Lower leg skin (tissue), 4 donors: ENCODE data around the gene RNF8. TPM values are rescaled to one million over a fixed set of nuclear protein-coding genes. Genes with fewer than 3 reads are reported as not detected.
"Not testable (repeated sequence)": the region's sequence is repeated elsewhere in the genome, so short reads cannot be mapped to it uniquely, and the experiment has no call there.

ENCODE experiments used
- DNase-seq, 2 donors: peaks; one replicate each; pipeline ENCODE4 v3.0.0-alpha.2; 2019; ENCODE audit warnings: low spot score in 2 of 2
- H3K4me3 ChIP-seq: fragments of 200-600 bp; sonication (generic); 2 replicates; pipeline ENCODE4 v1.5.1; 2017; ENCODE audit warnings: mild to moderate bottlenecking, low read depth; ENCODE audit not compliant: poor library complexity, severe bottlenecking
- POLR2A ChIP-seq, 2 donors: fragments of 450-650 bp; IDR thresholded peaks; one replicate each; pipeline ENCODE4 v1.6.1; 2016 to 2017; ENCODE audit warnings: antibody characterized with exemption in 2 of 2, mild to moderate bottlenecking in 1 of 2, moderate library complexity in 1 of 2
- WGBS, 2 donors: methylation state at CpG; one replicate each; pipeline ENCODE4 v1.1.5; 2018; 5-methylcytosine and 5-hydroxymethylcytosine counted together
- intact Hi-C: fragments of 100-400 bp; cut with DNase I; formaldehyde crosslinking; loops from one replicate; pipeline ENCODE4 v1.15.0; 2023; ENCODE audit warnings: low total_unique reads
- total RNA-seq, 4 donors: library from RNA; depleted of rRNA; stranded (reverse); fragments of >200 nt; gene quantifications; one replicate each; pipeline ENCODE4 v1.1.0, GENCODE V29; 2016
- TF ChIP-seq, protein P1 (sequence below), 3 donors: fragments of 450-650 bp; IDR thresholded peaks; one replicate each; pipeline ENCODE4 v1.5.1; 2016; ENCODE audit warnings: antibody characterized with exemption in 3 of 3, mild to moderate bottlenecking in 3 of 3, moderate library complexity in 2 of 3

Gene RNF8
- 10 to 100 TPM in 3 of 4 donors, 1 to 10 TPM in 1; 7.1 to 16.2 (median 12.9) TPM for total RNA-seq

DNA sequence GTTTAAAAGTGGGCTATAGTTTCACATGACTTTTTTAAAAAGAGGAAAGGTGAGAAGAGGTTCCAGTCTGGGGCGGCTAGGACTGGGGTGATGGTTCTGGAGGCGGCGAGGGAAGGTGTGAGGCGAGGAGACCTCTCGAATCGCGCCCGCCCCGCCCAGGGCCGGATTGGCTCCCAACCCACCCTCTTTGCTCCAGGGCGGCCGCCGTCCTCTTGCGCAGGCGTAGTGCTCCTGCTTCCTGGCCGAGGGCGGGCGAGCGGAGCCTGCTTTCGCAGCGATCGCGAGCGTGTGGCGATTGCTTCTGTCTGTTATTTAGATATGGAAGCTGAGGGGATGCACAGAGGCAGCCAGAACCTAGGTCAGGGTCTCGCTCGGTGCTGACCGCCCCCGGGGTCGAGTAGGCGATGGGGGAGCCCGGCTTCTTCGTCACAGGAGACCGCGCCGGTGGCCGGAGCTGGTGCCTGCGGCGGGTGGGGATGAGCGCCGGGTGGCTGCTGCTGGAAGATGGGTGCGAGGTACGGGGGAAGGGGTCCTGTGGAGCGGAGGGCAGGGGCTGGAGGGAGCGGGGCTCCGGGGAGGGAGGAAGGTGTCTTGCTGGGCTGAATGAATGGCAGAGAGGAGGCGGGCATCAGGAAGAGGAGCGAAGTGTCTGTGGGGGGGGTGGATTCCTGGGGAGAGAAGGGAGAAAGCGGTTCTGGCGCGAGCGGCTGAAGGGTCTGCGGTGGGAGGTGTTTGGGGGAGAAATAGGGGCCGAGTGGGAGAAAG, at the start of gene RNF8:
TSS of gene RNF8 (plus strand) at position 223 of the 765 bp plus-strand sequence. CDS start at position 405, 182 bp downstream.
- intact Hi-C loops = no loop called here
- peak within 1 kb of the TSS; percentile 99 for H3K4me3 ChIP-seq
- TF ChIP-seq, protein P1, sequence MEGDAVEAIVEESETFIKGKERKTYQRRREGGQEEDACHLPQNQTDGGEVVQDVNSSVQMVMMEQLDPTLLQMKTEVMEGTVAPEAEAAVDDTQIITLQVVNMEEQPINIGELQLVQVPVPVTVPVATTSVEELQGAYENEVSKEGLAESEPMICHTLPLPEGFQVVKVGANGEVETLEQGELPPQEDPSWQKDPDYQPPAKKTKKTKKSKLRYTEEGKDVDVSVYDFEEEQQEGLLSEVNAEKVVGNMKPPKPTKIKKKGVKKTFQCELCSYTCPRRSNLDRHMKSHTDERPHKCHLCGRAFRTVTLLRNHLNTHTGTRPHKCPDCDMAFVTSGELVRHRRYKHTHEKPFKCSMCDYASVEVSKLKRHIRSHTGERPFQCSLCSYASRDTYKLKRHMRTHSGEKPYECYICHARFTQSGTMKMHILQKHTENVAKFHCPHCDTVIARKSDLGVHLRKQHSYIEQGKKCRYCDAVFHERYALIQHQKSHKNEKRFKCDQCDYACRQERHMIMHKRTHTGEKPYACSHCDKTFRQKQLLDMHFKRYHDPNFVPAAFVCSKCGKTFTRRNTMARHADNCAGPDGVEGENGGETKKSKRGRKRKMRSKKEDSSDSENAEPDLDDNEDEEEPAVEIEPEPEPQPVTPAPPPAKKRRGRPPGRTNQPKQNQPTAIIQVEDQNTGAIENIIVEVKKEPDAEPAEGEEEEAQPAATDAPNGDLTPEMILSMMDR (IDR thresholded peaks at IDR 0.05) = no peak
- no peak for TF ChIP-seq POLR2A (IDR thresholded peaks at IDR 0.05)
- peak; percentile 81 to 97 for DNase-seq
- 0% methylated on average over 43 to 54 of the region's 54 CpGs for WGBS, 2 donors

GRCh38 chr6:37304766-37305165, 49.0 kb upstream of the RNF8 start:
- 92 to 94% methylated on average over 7 of the region's 7 CpGs for WGBS, 2 donors
- TF ChIP-seq, protein P1 (IDR thresholded peaks at IDR 0.05) = no peak
- no peak for TF ChIP-seq POLR2A (IDR thresholded peaks at IDR 0.05)
- H3K4me3 ChIP-seq = no peak overlapping the region
- DNase-seq = no peak
- intact Hi-C loops = no loop called here

DNA sequence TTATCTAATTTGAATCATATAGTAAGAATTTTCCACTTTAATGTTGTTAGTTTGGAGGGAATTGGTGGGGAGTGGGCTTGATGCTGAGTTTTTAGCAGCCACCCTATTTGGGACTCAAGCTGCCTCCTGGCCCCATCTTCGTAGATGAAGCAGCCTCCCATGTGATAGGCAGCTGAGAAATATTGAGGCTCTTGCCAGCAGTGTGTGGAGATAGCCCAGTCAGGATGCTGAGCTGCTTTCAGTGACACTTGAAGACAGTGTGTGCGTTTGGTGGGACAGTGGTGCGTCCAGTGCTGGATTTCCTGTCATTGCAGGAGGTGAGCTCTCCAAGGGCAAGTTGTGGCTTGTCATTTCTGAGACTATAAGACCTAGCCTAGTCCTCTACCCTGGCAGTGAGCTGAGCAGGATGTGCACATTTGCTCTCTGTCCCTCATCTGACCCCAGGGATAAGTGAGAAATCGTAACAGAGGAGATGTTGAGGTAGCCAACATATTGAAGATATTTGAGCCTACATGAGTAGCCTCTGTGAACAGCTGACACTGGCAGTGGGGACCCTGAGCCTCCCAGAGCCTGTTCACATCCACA, 47.9 kb upstream of the RNF8 start:
- H3K4me3 ChIP-seq = no peak overlapping the region
- no peak for DNase-seq
- TF ChIP-seq, protein P1 (IDR thresholded peaks at IDR 0.05) = no peak
- TF ChIP-seq POLR2A (IDR thresholded peaks at IDR 0.05) = no peak
- 82 to 91% methylated on average over 4 of the region's 4 CpGs for WGBS, 2 donors
- intact Hi-C loops = no loop called here

DNA sequence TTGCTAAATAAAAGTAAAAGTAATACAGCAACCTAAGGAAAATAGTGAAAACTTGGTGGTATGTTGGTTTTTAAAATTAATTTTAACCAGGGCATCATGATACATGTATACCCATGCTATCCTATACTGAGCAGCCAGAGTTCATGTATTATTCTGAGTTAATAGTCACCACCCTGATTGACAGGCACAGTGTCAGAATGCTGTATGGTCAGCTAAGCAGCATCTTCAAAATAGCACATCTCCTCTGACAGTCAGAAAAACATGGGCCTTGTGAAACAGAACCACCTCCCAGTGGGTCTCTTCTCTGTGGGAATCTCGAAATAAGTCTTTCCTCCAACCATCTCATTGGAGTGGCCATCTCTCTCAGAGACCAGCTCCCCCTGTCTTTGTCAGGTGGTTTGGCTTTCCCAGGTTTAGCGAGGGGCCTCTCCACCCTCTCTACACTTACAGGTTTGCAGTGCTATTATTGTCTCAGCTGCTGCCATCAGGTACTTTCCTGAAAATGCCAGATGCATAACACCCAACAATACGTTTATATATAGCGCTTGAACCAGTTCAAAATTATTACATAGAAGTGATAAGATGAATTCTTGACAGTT, 47.1 kb upstream of the RNF8 start:
- DNase-seq = no peak
- WGBS, 2 donors = 90 to 91% methylated on average over 4 of the region's 4 CpGs
- intact Hi-C loops = no loop called here
- H3K4me3 ChIP-seq = no peak overlapping the region
- TF ChIP-seq, protein P1 (IDR thresholded peaks at IDR 0.05) = no peak
- TF ChIP-seq POLR2A (IDR thresholded peaks at IDR 0.05) = no peak

- H3K4me3 ChIP-seq, DNase-seq, intact Hi-C loops: not testable (repeated sequence)
- 63 to 77% methylated on average over 10 of the region's 10 CpGs for WGBS, 2 donors
Observed at GRCh38 chr6:37307484-37307883, 46.3 kb upstream of the RNF8 start.

DNA sequence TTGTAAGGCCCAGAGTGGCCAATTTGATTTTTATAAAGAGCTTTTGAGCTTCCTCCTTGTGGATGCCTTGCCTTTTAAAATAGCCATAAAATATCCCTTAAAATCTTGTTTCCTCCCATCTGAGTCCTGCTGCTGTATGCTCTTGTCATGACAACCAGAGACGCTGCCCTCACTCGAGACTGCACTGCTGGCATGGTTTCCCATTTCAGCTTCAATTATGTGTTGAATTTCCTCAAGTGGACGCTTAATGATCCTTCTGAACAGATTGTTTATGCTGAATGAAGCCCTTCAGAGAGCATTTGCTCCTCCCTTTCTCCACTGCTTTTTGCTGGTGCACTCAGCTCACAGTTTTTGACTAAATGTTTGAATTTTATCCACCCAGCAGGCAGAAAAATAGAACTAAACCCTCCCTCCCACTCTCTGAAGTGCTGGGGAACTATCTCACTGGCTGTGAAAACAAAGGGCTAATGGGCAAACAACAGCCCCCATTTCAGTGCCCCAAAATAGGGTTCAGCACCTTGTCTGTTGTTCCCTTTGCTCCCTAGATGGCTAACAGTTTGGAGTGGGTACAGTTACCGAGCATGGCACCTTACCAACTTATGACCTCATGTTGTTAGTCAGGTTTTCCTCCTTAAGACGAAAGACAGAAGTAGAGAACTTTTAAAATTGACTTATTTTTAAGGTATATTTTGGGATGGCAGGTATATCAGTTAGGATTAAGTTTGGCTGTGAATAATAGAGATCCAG, 45.5 kb upstream of the RNF8 start:
- 33 to 40% methylated on average over 5 of the region's 5 CpGs for WGBS, 2 donors
- intact Hi-C loops = no loop called here
- H3K4me3 ChIP-seq = no peak overlapping the region
- TF ChIP-seq, protein P1 (IDR thresholded peaks at IDR 0.05) = no peak
- no peak for TF ChIP-seq POLR2A (IDR thresholded peaks at IDR 0.05)
- no peak for DNase-seq
